HG03175 (cell line): Measurements from ENCODE around the gene NHLRC1.
"Not testable (repeated sequence)": the region's sequence is repeated elsewhere in the genome, so short reads cannot be mapped to it uniquely, and the experiment has no call there.

Experiments used
- ATAC-seq: cut with Tn5 transposase; IDR thresholded peaks from one replicate; pipeline ENCODE4 v1.9.1; 2021; ENCODE audit warnings: mild to moderate bottlenecking, moderate library complexity; ENCODE audit not compliant: unreplicated experiment

Gene NHLRC1

DNA sequence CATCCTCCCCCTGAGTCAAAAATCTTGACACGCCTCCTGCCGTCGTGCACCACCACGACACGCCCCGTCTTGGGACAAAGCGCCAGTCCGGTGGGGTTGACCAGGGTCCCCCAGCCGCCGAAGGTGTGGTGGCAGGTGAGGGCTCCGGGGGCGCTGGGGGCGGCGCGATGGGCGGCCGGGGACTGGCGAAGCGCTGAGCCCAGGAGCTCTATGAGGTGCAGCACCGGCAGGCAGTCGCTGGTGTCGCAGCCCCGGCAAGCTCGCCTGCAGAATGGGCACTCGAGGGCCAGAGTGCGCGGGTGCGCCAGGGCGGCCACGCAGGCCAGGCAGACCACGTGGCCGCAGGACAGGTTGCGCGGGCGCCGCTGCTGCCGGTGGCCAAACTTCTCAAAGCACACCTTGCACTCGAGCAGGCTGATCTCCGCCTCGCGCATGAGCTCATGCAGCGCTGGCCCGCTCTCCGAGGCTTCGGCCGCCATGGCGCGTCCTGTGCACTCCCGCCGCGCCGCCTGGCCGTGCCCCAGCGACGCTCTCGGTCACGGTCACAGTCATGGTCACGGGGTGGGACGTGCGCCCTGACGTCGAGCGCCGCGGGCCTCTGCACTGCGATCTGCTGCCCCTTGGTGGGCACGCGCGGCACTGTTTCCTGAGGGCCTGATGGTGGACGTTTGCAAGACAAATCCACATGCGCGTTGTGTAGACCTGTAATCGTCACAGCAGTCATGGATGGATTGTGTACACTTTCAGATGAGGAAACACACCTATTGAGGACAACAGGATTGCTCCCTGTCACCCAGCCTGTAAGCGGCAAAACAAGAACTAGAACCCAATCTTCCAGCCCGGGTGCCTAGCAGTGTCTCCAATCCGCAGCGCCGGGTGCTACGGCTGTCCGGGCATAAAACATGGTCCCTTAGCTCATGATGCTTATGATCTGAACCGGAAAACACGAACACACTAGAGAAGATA lies at the start of gene NHLRC1:
NHLRC1 (minus strand) TSS at position 550 of the 966 bp plus-strand sequence; CDS start at position 479, 71 bp downstream.
- peak; percentile 100 for ATAC-seq

DNA sequence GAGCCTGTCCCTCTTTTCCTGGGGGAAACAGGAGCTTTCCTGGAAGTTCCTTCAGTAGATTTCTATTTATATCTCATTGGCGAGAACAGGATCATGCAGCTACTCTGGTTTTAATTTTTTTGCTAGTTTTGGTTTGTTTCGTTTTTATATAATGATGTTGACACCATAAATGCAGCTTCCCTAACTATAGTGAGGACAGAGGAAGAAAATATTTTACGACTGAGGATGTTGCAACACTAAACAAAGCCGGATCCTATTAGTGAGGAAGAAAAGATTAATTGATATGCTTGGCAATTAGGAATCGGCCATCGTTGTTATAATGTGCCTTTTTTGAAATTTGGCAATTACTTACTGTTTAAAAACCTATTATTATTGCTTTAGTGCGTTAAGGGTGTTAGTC lies 49.4 kb upstream of the NHLRC1 start:
- ATAC-seq = no peak

DNA sequence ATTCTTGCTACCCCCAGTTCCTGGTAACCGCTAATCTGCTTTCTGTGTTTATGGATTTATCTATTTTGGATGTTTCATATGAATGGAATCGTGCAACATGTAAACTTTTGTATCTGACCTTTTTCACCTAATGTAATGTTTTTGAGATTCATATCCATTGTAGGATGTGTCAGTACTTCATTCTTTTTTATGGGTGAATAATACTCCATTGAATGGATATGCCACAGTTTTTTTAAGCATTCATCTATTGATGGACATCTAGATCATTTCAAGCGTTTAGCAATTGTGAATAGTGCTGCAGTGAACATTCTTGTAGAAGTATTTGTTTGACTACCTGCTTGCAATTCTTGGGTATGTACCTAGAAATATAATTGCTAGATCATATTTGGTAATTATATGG lies 45.8 kb upstream of the NHLRC1 start:
- no peak for ATAC-seq

DNA sequence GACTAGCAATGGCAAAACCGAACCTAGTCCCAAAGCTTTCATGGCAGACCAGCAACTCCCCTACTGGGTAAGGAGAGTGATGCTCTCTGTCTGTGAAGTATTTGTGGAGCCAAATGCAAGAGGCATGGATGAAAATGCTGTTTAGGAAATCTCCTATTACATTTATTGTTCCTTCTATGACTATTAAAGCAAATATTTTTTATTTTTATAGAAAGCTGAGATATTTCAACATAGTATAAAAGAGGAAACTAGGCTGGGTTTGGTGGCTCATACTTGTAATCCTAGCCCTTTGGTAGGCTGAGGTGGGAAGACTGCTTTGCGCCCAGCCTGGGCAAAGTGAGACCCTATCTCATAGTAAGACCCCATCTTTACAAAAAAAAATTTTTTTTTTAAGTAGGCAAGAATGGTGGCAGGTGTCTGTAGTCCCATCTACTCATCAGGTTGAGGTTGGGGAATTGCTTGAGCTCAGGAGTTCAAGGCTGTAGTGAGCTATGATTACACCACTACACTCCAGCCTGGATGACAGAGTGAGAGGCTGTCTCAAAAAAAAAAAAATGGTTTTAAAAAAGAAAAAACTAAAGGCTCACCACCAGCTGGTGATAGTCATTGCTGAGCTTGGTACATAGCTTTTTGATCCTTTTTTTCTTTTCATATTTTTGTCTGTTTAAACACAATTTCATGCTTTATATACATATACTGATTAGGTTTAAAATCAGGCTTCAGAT lies 44.0 kb upstream of the NHLRC1 start:
- ATAC-seq = no peak

- ATAC-seq = no peak
Measured at GRCh38 chr6:18165751-18166150, 43.3 kb upstream of the NHLRC1 start.

GRCh38 chr6:18162401-18162800 lies 39.9 kb upstream of the NHLRC1 start:
- no peak for ATAC-seq

GRCh38 chr6:18161431-18161830 lies 39.0 kb upstream of the NHLRC1 start:
- no peak for ATAC-seq

GRCh38 chr6:18160911-18161310 lies 38.4 kb upstream of the NHLRC1 start:
- ATAC-seq = no peak

GRCh38 chr6:18155864-18156421 lies 33.5 kb upstream of the NHLRC1 start:
- peak; percentile 32 for ATAC-seq

GRCh38 chr6:18155150-18155863 lies 32.8 kb upstream of the NHLRC1 start, which contains the start of gene KDM1B:
Gene KDM1B (plus strand): TSS chr6:18155422. CDS start chr6:18159896, 4,474 bp downstream.
- peak; percentile 91 for ATAC-seq

DNA sequence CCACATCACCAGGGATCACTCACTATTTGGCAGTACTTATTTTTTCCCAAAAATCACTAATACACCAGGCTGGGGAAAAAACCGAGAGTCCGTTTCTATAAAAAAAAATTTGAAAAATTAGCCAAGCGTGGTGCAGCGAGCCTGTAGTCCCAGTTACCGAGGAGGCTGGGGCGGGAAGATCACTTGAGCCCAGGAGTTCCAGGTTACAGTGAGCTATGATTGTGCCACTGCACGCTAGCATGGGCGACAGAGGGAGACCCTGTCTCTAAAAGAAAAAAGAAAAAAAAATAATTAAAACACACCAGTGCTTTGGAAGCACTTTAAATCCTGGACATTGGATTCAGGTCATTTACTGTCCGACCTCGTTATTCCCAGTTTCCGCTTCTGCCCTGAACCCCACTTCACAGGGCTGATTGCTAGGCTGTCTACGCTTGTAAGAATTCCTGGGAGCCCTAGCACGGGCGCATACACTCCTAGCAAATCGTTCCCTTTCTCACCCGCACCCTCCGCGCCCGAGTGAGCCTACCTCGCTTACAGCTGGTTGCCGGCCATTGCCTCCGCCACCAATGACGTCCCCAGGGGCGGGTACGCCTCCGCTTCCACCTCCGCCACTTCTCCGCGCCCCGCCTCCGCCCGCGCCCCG lies 32.2 kb upstream of the NHLRC1 start, which contains the start of gene TPMT:
TPMT (minus strand) TSS at position 571 of the 643 bp plus-strand sequence. CDS start 5,950 bp downstream, outside the sequence.
- peak; percentile 58 for ATAC-seq

DNA sequence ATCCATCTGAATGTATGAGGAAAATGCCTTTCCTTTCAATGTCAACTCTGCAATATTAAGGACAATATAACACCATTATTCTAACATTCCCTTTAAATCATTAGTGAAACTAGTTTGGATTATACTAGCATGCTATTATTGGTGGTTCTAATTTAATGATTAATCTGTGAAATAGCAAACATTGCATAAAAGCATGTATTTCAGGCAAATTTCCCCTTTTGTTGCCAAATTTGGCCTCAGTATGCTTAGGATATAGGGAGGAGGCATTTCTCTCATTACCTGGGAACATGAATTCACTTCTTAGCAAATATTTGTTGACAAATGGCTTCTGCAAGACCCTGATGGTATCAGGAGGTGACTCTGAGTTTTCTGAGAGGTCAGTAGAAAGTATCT lies 30.8 kb upstream of the NHLRC1 start:
- ATAC-seq = no peak

- no peak for ATAC-seq
Measured at GRCh38 chr6:18151801-18152200, 29.3 kb upstream of the NHLRC1 start.

- ATAC-seq = not testable (repeated sequence)
Measured at GRCh38 chr6:18151391-18151790, 28.9 kb upstream of the NHLRC1 start.

- ATAC-seq = no peak
Measured at GRCh38 chr6:18148304-18149025, 26.0 kb upstream of the NHLRC1 start.

GRCh38 chr6:18147616-18148015 lies 25.1 kb upstream of the NHLRC1 start:
- no peak for ATAC-seq

- no peak for ATAC-seq
Measured at GRCh38 chr6:18147160-18147559, 24.7 kb upstream of the NHLRC1 start.

DNA sequence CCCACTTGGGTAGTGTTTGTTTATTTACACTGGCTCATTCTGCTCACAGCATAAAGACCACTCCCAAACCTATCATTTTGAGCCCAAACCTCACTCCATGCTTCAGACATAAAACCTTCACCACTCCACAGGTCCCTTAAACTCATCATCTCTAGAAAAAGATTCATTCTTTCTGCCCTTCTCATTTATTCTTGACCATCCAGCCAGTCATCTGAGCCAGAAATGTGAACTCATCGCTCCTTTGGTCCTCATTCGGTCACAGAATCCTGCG lies 20.0 kb upstream of the NHLRC1 start:
- ATAC-seq = no peak

DNA sequence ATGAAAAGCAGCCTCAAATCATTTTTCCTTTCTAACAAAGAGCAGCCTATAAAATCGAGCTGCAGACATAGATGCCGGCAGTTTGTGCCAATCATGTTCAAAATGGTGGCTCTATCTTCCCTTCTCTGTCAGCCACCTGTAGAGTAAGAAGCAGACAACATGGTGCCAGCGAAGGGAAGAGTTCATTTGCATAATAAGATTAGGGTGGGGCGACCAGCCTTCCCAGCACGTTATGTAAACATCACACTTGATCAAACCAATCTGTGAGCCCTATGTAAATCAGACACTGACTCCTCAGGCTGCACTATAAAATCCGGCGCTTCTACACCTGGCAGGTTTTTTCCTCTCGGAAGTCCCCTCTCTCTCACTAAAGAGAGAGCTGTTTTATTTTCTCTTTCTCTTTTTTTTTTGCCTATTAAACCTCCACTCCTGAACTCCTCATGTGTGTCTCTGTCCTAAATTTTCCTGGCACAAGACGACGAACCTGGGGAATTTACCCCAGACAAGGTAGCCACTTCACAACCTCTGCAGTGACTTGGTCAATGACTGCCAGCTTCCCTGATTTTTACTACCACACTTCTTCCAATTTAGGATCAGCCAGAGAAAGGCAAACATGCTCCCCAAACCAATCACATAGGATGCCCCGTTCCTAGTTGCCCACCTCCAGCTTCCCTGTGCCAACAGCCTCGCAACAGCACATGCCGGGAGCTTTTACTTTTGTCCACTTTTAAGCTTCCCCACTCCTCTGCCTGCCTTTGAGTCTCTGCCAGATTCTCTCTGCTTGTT lies 19.5 kb upstream of the NHLRC1 start:
- no peak for ATAC-seq
